HG03558 (cell line): Measurements from ENCODE around the gene MC3R.

Experiments used
- ATAC-seq: cut with Tn5 transposase; IDR thresholded peaks from one replicate; pipeline ENCODE4 v1.9.1; 2021; ENCODE audit warnings: moderate number of reproducible peaks; ENCODE audit not compliant: unreplicated experiment; ENCODE audit errors: extremely low read depth

Gene MC3R

GRCh38 chr20:56249244-56249955 lies 868 bp downstream of the MC3R start:
- ATAC-seq = no peak

- ATAC-seq = no peak
Observed at GRCh38 chr20:56249956-56250355, 1.4 kb downstream of the MC3R start.

GRCh38 chr20:56257604-56258003 lies 9.1 kb downstream of the MC3R start:
- no peak for ATAC-seq

- ATAC-seq = no peak
Observed at GRCh38 chr20:56259948-56260347, 11.4 kb downstream of the MC3R start.

- ATAC-seq = no peak
Observed at GRCh38 chr20:56268536-56268935, 20.0 kb downstream of the MC3R start.

- ATAC-seq = no peak
Observed at GRCh38 chr20:56271974-56272373, 23.4 kb downstream of the MC3R start.

- ATAC-seq = no peak
Observed at GRCh38 chr20:56273491-56273890, 25.0 kb downstream of the MC3R start.

- no peak for ATAC-seq
Observed at GRCh38 chr20:56274156-56274555, 25.6 kb downstream of the MC3R start.

GRCh38 chr20:56278196-56278595 lies 29.7 kb downstream of the MC3R start:
- no peak for ATAC-seq

- ATAC-seq = no peak
Observed at GRCh38 chr20:56285496-56285895, 37.0 kb downstream of the MC3R start.

GRCh38 chr20:56289652-56290051 lies 41.1 kb downstream of the MC3R start:
- no peak for ATAC-seq

GRCh38 chr20:56299362-56299761 lies 50.8 kb downstream of the MC3R start:
- ATAC-seq = no peak
